Uterus (tissue), 4 donors: ENCODE results near the gene KRTAP10-3. TPM values are rescaled to one million over a fixed set of nuclear protein-coding genes. Genes with fewer than 3 reads are reported as not detected.
"Not testable (repeated sequence)": the region's sequence is repeated elsewhere in the genome, so short reads cannot be mapped to it uniquely, and the experiment has no call there.

Experiments
- DNase-seq, 2 donors: peaks; one replicate each; pipeline ENCODE4 v3.0.0-alpha.2; 2019 to 2020
- H3K27ac ChIP-seq, 2 donors: fragments of 200-600 bp; sonication (generic); 1 replicate in 1 of 2; 2 replicates in 1 of 2; pipeline ENCODE4 v1.5.1; 2016 to 2018
- H3K27me3 ChIP-seq, 2 donors: fragments of 200-600 bp; sonication (generic); one replicate each; pipeline ENCODE4 v1.5.1; 2018 to 2019; ENCODE audit warnings: control low read depth in 1 of 2
- H3K36me3 ChIP-seq, 2 donors: fragments of 200-600 bp; sonication (generic); one replicate each; pipeline ENCODE4 v1.5.1; 2019; ENCODE audit warnings: control low read depth in 1 of 2
- H3K4me1 ChIP-seq, 2 donors: fragments of 200-600 bp; sonication (generic); one replicate each; pipeline ENCODE4 v1.5.1; 2018 to 2019; ENCODE audit warnings: control low read depth in 1 of 2
- H3K4me3 ChIP-seq, 2 donors: fragments of 200-600 bp; sonication (generic); 1 replicate in 1 of 2; 2 replicates in 1 of 2; pipeline ENCODE4 v1.5.1; 2018 to 2019; ENCODE audit warnings: mild to moderate bottlenecking in 1 of 2
- H3K9me3 ChIP-seq, 2 donors: fragments of 200-600 bp; sonication (generic); one replicate each; pipeline ENCODE4 v1.5.1; 2019; ENCODE audit warnings: control low read depth in 1 of 2
- CTCF ChIP-seq, 4 experiments: fragments of 200-600 bp in 2 of 4; fragments of 450-650 bp in 2 of 4; sonication (generic) in 2 of 4; IDR thresholded peaks; one replicate each; pipeline ENCODE4 v1.5.1; 2016 to 2019; ENCODE audit warnings: antibody characterized with exemption in 4 of 4, mild to moderate bottlenecking in 2 of 4, moderate library complexity in 1 of 4
- POLR2A ChIP-seq, 2 donors: fragments of 450-650 bp; IDR thresholded peaks; one replicate each; pipeline ENCODE4 v1.6.1; 2016; ENCODE audit warnings: antibody characterized with exemption in 2 of 2, mild to moderate bottlenecking in 1 of 2, moderate library complexity in 1 of 2
- intact Hi-C: fragments of 100-400 bp; cut with DNase I; formaldehyde crosslinking; loops from one replicate; pipeline ENCODE4 v1.15.1; 2023; ENCODE audit warnings: low total_unique reads
- total RNA-seq, 4 donors: library from RNA; depleted of rRNA in 3 of 4; stranded (reverse); fragments of >200 nt in 3 of 4; gene quantifications; one replicate each; pipeline versions ENCODE4 v1.1.0 to v1.2.4, GENCODE V29; 2014 to 2023
- donor health status: DM: yes; HTN: yes; CAD: no.

KRTAP10-3 gene
- total RNA-seq, 4 donors from 2014 or later, result not detected

- Histone ChIP-seq H3K36me3 (no peaks in the 10 kb centered on the region), H3K27ac (no peak overlapping the region), H3K4me3 (no peak overlapping the region), H3K4me1 (no peaks in the 10 kb centered on the region), H3K9me3 (no peaks in the 10 kb centered on the region), H3K27me3 (no peaks in the 10 kb centered on the region)
- DNase-seq, result no peak
- intact Hi-C loops, result no loop called here
- no peak for TF ChIP-seq POLR2A (IDR thresholded peaks at IDR 0.05)
- TF ChIP-seq CTCF (IDR thresholded peaks at IDR 0.05), result no peak
These were observed 37.6 kb upstream of the KRTAP10-3 start for GRCh38 chr21:44596068-44596725.

- DNase-seq, result no peak
- Histone ChIP-seq H3K4me1 (no peaks in the 10 kb centered on the region), H3K4me3 (no peak overlapping the region), H3K9me3 (no peaks in the 10 kb centered on the region), H3K36me3 (no peaks in the 10 kb centered on the region), H3K27me3 (no peaks in the 10 kb centered on the region), H3K27ac (no peak overlapping the region)
- no peak for TF ChIP-seq POLR2A (IDR thresholded peaks at IDR 0.05)
- intact Hi-C loops, result no loop called here
These were observed 36.9 kb upstream of the KRTAP10-3 start for GRCh38 chr21:44595524-44595923.

- H3K9me3 ChIP-seq, result no peaks in the 10 kb centered on the region
- H3K27me3 ChIP-seq, result no peaks in the 10 kb centered on the region
- no peak overlapping the region for H3K27ac ChIP-seq
- intact Hi-C loops, result no loop called here
- no peaks in the 10 kb centered on the region for H3K36me3 ChIP-seq
- TF ChIP-seq POLR2A (IDR thresholded peaks at IDR 0.05), result no peak
- TF ChIP-seq CTCF (IDR thresholded peaks at IDR 0.05), result no peak
- H3K4me1 ChIP-seq, result no peaks in the 10 kb centered on the region
- no peak for DNase-seq
- H3K4me3 ChIP-seq, result no peak overlapping the region
These were observed 35.9 kb upstream of the KRTAP10-3 start for GRCh38 chr21:44594406-44594916.

GRCh38 chr21:44593598-44594405, 35.2 kb upstream of the KRTAP10-3 start:
- Histone ChIP-seq H3K36me3 (no peaks in the 10 kb centered on the region), H3K9me3 (no peaks in the 10 kb centered on the region), H3K27me3 (no peaks in the 10 kb centered on the region), H3K4me1 (no peaks in the 10 kb centered on the region), H3K4me3 (no peak overlapping the region), H3K27ac (no peak overlapping the region)
- intact Hi-C loops, result no loop called here
- no peak for TF ChIP-seq POLR2A (IDR thresholded peaks at IDR 0.05)
- no peak for TF ChIP-seq CTCF (IDR thresholded peaks at IDR 0.05)
- no peak for DNase-seq

- no peak within 1 kb of the TSS for H3K27ac ChIP-seq
These were observed 34.1 kb upstream of the KRTAP10-3 start, which contains the start of gene KRTAP10-6 for GRCh38 chr21:44592446-44593311. Gene KRTAP10-6, minus strand, starts transcription at chr21:44592505. Its CDS starts 21 bp downstream, at chr21:44592484.

GRCh38 chr21:44591801-44592130, 33.2 kb upstream of the KRTAP10-3 start:
- H3K4me3 ChIP-seq, H3K36me3 ChIP-seq, H3K27ac ChIP-seq, DNase-seq, intact Hi-C loops, H3K27me3 ChIP-seq, H3K4me1 ChIP-seq, H3K9me3 ChIP-seq: not testable (repeated sequence)

More at GRCh38 chr21:44592446-44593311, 34.1 kb upstream of the KRTAP10-3 start, which contains the start of gene KRTAP10-6:
- no peak within 1 kb of the TSS for H3K4me3 ChIP-seq
- no peaks in the 10 kb centered on the region for H3K36me3 ChIP-seq
- H3K27me3 ChIP-seq, result no peaks in the 10 kb centered on the region
- no peaks in the 10 kb centered on the region for H3K4me1 ChIP-seq
- intact Hi-C loops, result no loop called here
- no peak for TF ChIP-seq CTCF (IDR thresholded peaks at IDR 0.05)
- no peak for TF ChIP-seq POLR2A (IDR thresholded peaks at IDR 0.05)
- DNase-seq, result no peak
- H3K9me3 ChIP-seq, result no peaks in the 10 kb centered on the region

- DNase-seq, H3K9me3 ChIP-seq, H3K36me3 ChIP-seq, H3K4me1 ChIP-seq, intact Hi-C loops, H3K27ac ChIP-seq, H3K4me3 ChIP-seq, H3K27me3 ChIP-seq: not testable (repeated sequence)
These were observed 32.6 kb upstream of the KRTAP10-3 start for GRCh38 chr21:44590897-44591800.
